OCI-LY1 (cell line): ENCODE results near the gene NFASC.

Experiments
- H2AFZ ChIP-seq: fragments of 200-600 bp; sonication (generic), shearing (Covaris generic); 2 replicates; pipeline ENCODE4 v1.6.0; 2014; ENCODE audit warnings: antibody characterized with exemption, mild to moderate bottlenecking, low read length
- H3F3A ChIP-seq: fragments of 200-600 bp; sonication (generic), shearing (Covaris generic); 2 replicates; pipeline ENCODE4 v1.6.0; 2014; ENCODE audit warnings: mild to moderate bottlenecking, antibody characterized with exemption, low read length, moderate library complexity; ENCODE audit not compliant: insufficient read depth
- H3K27ac ChIP-seq: fragments of 200-600 bp; sonication (generic); 2 replicates; pipeline ENCODE4 v1.5.1; 2014; ENCODE audit warnings: low read length, mixed run types, mild to moderate bottlenecking, low read depth; ENCODE audit not compliant: poor library complexity, severe bottlenecking
- H3K27me3 ChIP-seq: fragments of 200-600 bp; sonication (generic); 2 replicates; pipeline ENCODE4 v1.6.0; 2014; ENCODE audit warnings: antibody characterized with exemption, mild to moderate bottlenecking, low read length, moderate library complexity; ENCODE audit not compliant: insufficient read depth
- H3K36me3 ChIP-seq: fragments of 200-600 bp; sonication (generic); 2 replicates; pipeline ENCODE4 v1.6.1; 2014; ENCODE audit warnings: mild to moderate bottlenecking, antibody characterized with exemption, low read length, moderate library complexity, mixed read lengths; ENCODE audit not compliant: insufficient read depth
- H3K4me1 ChIP-seq: fragments of 200-600 bp; sonication (generic); 2 replicates; pipeline ENCODE4 v1.5.1; 2014; ENCODE audit warnings: mild to moderate bottlenecking, low read length, moderate library complexity; ENCODE audit not compliant: insufficient read depth, severe bottlenecking
- H3K4me2 ChIP-seq: fragments of 200-600 bp; sonication (generic), shearing (Covaris generic); 2 replicates; pipeline ENCODE4 v1.6.1; 2014; ENCODE audit warnings: low read length
- H3K4me3 ChIP-seq: fragments of 200-600 bp; sonication (generic); 2 replicates; pipeline ENCODE4 v1.5.1; 2014; ENCODE audit warnings: low read length, low read depth, mild to moderate bottlenecking, mixed read lengths; ENCODE audit not compliant: poor library complexity, severe bottlenecking
- H3K79me2 ChIP-seq: fragments of 200-600 bp; shearing (Covaris generic); 2 replicates; pipeline ENCODE4 v1.6.1; 2016; ENCODE audit warnings: mixed run types, low read length, mixed read lengths; ENCODE audit not compliant: insufficient read depth
- H3K9ac ChIP-seq: fragments of 200-600 bp; sonication (generic), shearing (Covaris generic); 2 replicates; pipeline ENCODE4 v1.6.1; 2014; ENCODE audit warnings: mild to moderate bottlenecking, low read length, mixed read lengths
- H3K9me2 ChIP-seq: fragments of 200-600 bp; sonication (generic), shearing (Covaris generic); 2 replicates; pipeline ENCODE4 v1.6.1; 2014; ENCODE audit warnings: low read depth, mild to moderate bottlenecking, low read length, mixed read lengths
- H3K9me3 ChIP-seq: fragments of 200-600 bp; shearing (Covaris generic); 2 replicates; pipeline ENCODE4 v1.6.1; 2014; ENCODE audit warnings: low read length, mixed read lengths
- H4K20me1 ChIP-seq: fragments of 200-600 bp; sonication (generic), shearing (Covaris generic); 2 replicates; pipeline ENCODE4 v1.6.0; 2016; ENCODE audit warnings: mild to moderate bottlenecking, low read length; ENCODE audit not compliant: insufficient read depth
- EZH2 ChIP-seq: fragments of 200-600 bp; sonication (generic), shearing (Covaris generic); IDR thresholded peaks from 2 replicates; pipeline ENCODE4 v1.8.0; 2017; ENCODE audit warnings: borderline replicate concordance, mixed run types, mild to moderate bottlenecking, antibody characterized with exemption, low read length, moderate library complexity, mixed read lengths
- TF ChIP-seq, protein P1 (sequence below): fragments of 200-600 bp; sonication (generic), shearing (Covaris generic); IDR thresholded peaks from 2 replicates; pipeline ENCODE4 v1.5.1; 2017; ENCODE audit warnings: mild to moderate bottlenecking, antibody characterized with exemption, low read length, moderate library complexity, mixed read lengths

Gene NFASC

DNA sequence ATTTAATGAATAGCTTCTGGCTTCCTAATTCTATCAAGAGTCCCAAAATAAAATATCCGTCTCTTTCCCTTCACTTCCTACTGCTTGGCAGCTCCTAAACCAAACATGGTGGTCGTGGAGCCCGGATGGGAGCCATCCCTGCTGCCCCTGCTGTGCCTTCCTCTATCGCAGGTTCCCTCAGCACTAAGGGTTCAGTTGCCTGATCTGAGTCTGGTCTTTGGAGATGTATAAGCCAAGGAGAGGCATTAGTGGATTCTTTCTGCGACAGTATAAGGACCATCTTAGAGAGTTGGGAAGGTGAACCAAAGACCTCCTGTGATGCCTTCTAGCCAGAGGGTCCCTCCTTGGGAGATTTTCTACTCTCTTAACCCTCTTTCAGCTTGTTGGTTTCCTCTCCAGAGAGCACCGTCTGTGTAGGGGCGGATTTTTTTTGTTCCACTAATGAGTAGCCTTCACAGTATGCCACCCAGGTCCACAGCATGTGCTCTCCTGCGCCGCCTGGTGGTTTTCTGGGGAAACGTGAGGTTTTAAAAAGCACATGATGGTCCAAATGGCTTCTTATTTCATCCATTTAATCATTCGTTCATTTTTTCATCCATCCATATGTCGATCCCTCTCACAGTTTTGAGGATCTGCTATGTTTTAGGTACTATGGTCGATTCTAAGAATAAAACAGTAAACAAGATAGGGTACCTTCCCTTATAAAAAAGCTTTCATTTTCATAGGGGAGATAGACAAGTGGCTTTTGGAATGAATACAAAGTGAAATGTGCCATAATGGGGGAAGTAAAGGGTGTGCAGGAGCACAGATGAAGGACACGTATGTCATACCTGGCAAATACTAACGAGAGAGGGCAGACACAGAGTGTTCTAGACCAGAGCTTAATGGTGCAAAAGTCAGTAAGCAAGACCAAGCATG is 71.0 kb downstream of the NFASC start:
- Histone ChIP-seq H3K9ac (no peak overlapping the region), H3K4me2 (no peak overlapping the region)
- TF ChIP-seq EZH2 = no peak
- TF ChIP-seq, protein P1, sequence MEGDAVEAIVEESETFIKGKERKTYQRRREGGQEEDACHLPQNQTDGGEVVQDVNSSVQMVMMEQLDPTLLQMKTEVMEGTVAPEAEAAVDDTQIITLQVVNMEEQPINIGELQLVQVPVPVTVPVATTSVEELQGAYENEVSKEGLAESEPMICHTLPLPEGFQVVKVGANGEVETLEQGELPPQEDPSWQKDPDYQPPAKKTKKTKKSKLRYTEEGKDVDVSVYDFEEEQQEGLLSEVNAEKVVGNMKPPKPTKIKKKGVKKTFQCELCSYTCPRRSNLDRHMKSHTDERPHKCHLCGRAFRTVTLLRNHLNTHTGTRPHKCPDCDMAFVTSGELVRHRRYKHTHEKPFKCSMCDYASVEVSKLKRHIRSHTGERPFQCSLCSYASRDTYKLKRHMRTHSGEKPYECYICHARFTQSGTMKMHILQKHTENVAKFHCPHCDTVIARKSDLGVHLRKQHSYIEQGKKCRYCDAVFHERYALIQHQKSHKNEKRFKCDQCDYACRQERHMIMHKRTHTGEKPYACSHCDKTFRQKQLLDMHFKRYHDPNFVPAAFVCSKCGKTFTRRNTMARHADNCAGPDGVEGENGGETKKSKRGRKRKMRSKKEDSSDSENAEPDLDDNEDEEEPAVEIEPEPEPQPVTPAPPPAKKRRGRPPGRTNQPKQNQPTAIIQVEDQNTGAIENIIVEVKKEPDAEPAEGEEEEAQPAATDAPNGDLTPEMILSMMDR = peak; percentile 90

DNA sequence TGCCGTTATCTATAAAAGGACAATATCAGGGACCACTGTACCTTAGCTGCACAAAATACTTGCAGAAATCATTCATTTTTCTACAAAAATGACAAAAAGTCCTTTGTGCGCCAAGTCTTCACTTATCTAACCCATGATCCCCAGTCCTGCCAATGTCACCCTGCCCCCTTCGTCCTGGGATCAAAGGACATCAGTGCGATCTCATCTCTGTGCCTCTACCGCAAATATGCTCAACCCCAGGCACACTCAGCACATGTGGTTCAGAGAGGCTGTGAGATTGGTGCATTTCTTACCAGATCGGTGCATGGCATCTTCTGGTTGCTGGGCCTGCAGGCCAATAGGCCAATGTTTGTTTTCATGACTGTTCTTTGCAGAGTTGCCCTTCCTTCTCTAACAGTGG is 72.8 kb downstream of the NFASC start:
- Histone ChIP-seq H3K36me3 (no peaks in the 10 kb centered on the region), H3K9me2 (no peaks in the 10 kb centered on the region), H3K79me2 (no peaks in the 10 kb centered on the region), H3K27ac (no peak overlapping the region), H3K4me2 (no peak overlapping the region), H2AFZ (no peak overlapping the region), H3K4me1 (no peaks in the 10 kb centered on the region), H3K27me3 (no peaks in the 10 kb centered on the region; the same call in 1 of the 2 replicates), H3K9me3 (no peaks in the 10 kb centered on the region), H3F3A (no peaks in the 10 kb centered on the region), H3K9ac (no peak overlapping the region), H3K4me3 (no peak overlapping the region), H4K20me1 (no peaks in the 10 kb centered on the region)
- TF ChIP-seq, protein P1 = no peak
- TF ChIP-seq EZH2 = no peak

More for the DNA sequence above, 71.0 kb downstream of the NFASC start:
- no peaks in the 10 kb centered on the region for H4K20me1 ChIP-seq
- H3F3A ChIP-seq = no peaks in the 10 kb centered on the region
- H3K27me3 ChIP-seq = no peaks in the 10 kb centered on the region
- no peaks in the 10 kb centered on the region for H3K4me1 ChIP-seq
- H3K79me2 ChIP-seq = no peaks in the 10 kb centered on the region
- H3K9me2 ChIP-seq = no peaks in the 10 kb centered on the region
- H3K36me3 ChIP-seq = no peaks in the 10 kb centered on the region
- H3K4me3 ChIP-seq = no peak overlapping the region
- H3K9me3 ChIP-seq = no peaks in the 10 kb centered on the region
- H2AFZ ChIP-seq = no peak overlapping the region
- H3K27ac ChIP-seq = no peak overlapping the region

DNA sequence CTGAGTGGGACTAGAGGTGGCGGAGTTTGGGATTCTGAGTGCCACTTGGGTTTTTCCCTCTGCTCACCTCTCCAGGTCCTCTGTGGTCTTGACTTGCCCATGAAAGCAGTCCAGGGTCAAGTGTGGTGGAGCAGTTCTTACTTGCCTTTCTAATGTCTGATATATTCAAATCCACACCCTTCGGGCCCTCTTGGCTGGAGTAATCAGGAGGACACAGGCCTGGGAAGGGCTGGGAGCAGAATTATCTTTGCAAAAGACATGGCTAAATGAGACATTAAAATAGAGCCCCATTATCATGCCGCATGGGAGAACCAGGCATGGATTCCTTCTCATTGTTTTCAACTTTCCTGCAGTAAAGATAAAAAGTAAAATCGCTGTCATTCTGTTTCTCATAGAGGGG is 74.0 kb downstream of the NFASC start:
- H3K36me3 ChIP-seq = no peaks in the 10 kb centered on the region
- TF ChIP-seq EZH2 = no peak
- TF ChIP-seq, protein P1 = no peak
- H3K9ac ChIP-seq = no peak overlapping the region
- H3K9me2 ChIP-seq = no peaks in the 10 kb centered on the region
- no peaks in the 10 kb centered on the region; the same call in 1 of the 2 replicates for H3K27me3 ChIP-seq
- no peak overlapping the region for H3K27ac ChIP-seq
- H3K4me1 ChIP-seq = no peaks in the 10 kb centered on the region
- H3K4me2 ChIP-seq = no peak overlapping the region
- no peaks in the 10 kb centered on the region for H4K20me1 ChIP-seq
- H3F3A ChIP-seq = no peaks in the 10 kb centered on the region
- H2AFZ ChIP-seq = no peak overlapping the region
- H3K79me2 ChIP-seq = no peaks in the 10 kb centered on the region
- no peaks in the 10 kb centered on the region for H3K9me3 ChIP-seq
- H3K4me3 ChIP-seq = no peak overlapping the region
